NB4 (cell line): Measurements from ENCODE around the gene CDH26.

Source experiments
- DNase-seq: peaks from one replicate; pipeline ENCODE4 v3.0.0; 2010; ENCODE audit warnings: low read depth
- H3K4me3 ChIP-seq: one replicate; pipeline ENCODE4 v1.5.1; 2011; ENCODE audit warnings: mild to moderate bottlenecking, low read depth, low read length, moderate library complexity
- CTCF ChIP-seq: IDR thresholded peaks from one replicate; pipeline ENCODE4 v1.5.1; 2012; ENCODE audit warnings: low read depth, low read length
- MAX ChIP-seq: IDR thresholded peaks from 2 replicates; pipeline ENCODE4 v1.6.1; 2011; ENCODE audit warnings: low read depth, low read length
- MYC ChIP-seq: IDR thresholded peaks from 2 replicates; pipeline ENCODE4 v1.6.1; 2011; ENCODE audit warnings: low read depth, low read length
- POLR2A ChIP-seq: IDR thresholded peaks from 2 replicates; pipeline ENCODE4 v1.6.1; 2011; ENCODE audit warnings: mild to moderate bottlenecking; ENCODE audit not compliant: insufficient read length; ENCODE audit errors: extremely low read depth

The CDH26 gene

GRCh38 chr20:59987135-59987534, 28.9 kb downstream of the CDH26 start:
- TF ChIP-seq MYC (no peak), CTCF (no peak), MAX (no peak), POLR2A (no peak)
- no peak for DNase-seq
- H3K4me3 ChIP-seq, result no peak overlapping the region

- no peak overlapping the region for H3K4me3 ChIP-seq
- no peak for DNase-seq
- TF ChIP-seq CTCF, result no peak
- no peak for TF ChIP-seq MAX
- TF ChIP-seq MYC, result no peak
- TF ChIP-seq POLR2A, result no peak
These were observed 29.9 kb downstream of the CDH26 start for GRCh38 chr20:59988141-59988540.

GRCh38 chr20:59992526-59993084, 34.4 kb downstream of the CDH26 start:
- TF ChIP-seq CTCF, result peak; percentile 53
- no peak for TF ChIP-seq MAX
- no peak overlapping the region for H3K4me3 ChIP-seq
- peak; percentile 79 for DNase-seq

GRCh38 chr20:59993736-59994430, 35.7 kb downstream of the CDH26 start:
- H3K4me3 ChIP-seq, result no peak overlapping the region
- no peak for TF ChIP-seq CTCF
- TF ChIP-seq MYC, result no peak
- TF ChIP-seq POLR2A, result no peak
- no peak for TF ChIP-seq MAX

GRCh38 chr20:59994697-59995122, 36.5 kb downstream of the CDH26 start:
- no peak for DNase-seq
- TF ChIP-seq MAX (no peak), CTCF (no peak), POLR2A (no peak), MYC (no peak)
- no peak overlapping the region for H3K4me3 ChIP-seq

More at GRCh38 chr20:59993736-59994430, 35.7 kb downstream of the CDH26 start:
- no peak for DNase-seq
